ENCODE data around the gene EHMT1.

Gene EHMT1

DNA sequence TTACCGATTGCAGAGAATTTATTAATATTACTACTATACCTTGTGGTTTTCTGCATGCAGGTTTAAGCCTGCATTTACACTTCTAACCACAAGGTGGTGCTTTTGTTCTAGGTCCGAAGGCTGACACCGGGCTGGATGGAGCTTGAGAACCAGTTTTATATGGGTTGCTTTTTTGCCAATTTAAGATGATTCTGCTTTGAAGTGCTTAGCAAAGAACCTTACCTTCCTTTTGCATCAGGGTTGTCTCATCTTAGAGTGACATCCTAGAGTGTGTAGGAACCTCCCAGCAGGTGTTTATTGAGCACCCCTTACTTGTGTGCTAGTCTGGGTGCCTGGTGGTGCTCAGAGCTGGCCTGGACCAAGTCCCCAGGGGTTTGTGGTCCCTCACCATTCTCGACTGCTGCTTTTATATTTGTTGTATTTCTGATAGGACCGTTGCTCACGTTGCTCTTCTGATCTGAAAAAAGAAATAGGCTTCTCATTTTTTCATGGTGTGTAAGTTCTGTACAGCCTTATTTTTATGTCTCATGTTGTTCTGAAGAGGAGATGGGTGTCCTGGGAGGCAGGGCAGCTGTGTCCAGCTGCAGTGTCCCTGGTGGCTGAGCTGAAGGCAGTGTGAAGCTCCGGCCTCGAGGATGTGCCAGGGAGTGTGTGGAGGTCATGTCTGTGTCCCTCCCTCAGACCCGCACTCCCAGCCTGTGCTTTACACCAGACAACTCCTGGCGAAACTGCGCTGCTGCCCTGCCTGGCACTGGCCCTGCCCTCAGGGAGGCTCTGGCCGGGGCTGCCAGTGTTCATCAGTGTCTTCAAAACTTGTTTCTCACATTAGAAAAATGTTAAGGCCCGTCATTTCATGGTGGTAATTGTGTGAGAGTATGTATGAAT is 54.3 kb downstream of the EHMT1 start:
- TF ChIP-seq, protein P1, sequence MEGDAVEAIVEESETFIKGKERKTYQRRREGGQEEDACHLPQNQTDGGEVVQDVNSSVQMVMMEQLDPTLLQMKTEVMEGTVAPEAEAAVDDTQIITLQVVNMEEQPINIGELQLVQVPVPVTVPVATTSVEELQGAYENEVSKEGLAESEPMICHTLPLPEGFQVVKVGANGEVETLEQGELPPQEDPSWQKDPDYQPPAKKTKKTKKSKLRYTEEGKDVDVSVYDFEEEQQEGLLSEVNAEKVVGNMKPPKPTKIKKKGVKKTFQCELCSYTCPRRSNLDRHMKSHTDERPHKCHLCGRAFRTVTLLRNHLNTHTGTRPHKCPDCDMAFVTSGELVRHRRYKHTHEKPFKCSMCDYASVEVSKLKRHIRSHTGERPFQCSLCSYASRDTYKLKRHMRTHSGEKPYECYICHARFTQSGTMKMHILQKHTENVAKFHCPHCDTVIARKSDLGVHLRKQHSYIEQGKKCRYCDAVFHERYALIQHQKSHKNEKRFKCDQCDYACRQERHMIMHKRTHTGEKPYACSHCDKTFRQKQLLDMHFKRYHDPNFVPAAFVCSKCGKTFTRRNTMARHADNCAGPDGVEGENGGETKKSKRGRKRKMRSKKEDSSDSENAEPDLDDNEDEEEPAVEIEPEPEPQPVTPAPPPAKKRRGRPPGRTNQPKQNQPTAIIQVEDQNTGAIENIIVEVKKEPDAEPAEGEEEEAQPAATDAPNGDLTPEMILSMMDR (IDR thresholded peaks at IDR 0.05): peak; percentile 66 to 87
- no peak overlapping the region for H3K4me3 ChIP-seq
- H3K9me3 ChIP-seq: no peaks in the 10 kb centered on the region
- peaks cover 0 to 12% (median 0%) of the 10 kb centered on the region in 3 donors for H3K36me3 ChIP-seq
- H3K27me3 ChIP-seq: no peaks in the 10 kb centered on the region
- intact Hi-C loops (cut with DNase I; ENCODE audit: low total_unique reads): no loop called here
- peaks cover 0 to 31% (median 13%) of the 10 kb centered on the region in 4 donors for H3K4me1 ChIP-seq
- DNase-seq: peak; percentile 50 to 63
- H3K27ac ChIP-seq: no peak overlapping the region

DNA sequence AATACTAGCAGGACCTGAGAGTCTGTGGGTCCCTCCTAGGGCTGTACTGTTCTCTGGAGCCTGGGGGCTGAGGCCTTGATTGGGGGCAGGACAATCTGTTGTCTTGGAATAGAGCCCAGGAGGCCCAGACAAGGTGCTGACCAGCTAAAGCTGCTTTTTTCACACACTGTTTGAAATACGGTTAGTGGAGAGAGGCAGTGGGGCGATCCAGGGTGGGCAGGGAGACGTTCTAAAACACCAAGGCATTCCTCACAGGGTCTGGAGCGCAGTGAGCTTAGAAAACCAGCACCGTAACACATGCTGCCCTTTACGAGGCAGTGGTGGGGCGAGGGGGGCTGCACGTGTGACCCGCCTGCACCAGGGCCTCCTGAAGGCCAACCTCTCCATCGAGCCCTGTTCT is 55.1 kb downstream of the EHMT1 start:
- Histone ChIP-seq H3K36me3 (peaks cover 0 to 19% (median 0%) of the 10 kb centered on the region in 3 donors), H3K9me3 (no peaks in the 10 kb centered on the region), H3K4me1 (peaks cover 0 to 31% (median 13%) of the 10 kb centered on the region in 4 donors), H3K27me3 (no peaks in the 10 kb centered on the region), H3K27ac (no peak overlapping the region), H3K4me3 (no peak overlapping the region)
- intact Hi-C loops (cut with DNase I; ENCODE audit: low total_unique reads): no loop called here
- TF ChIP-seq, protein P1 (IDR thresholded peaks at IDR 0.05): no peak
- peak in 1 of 2 donors; percentile 17 for DNase-seq

DNA sequence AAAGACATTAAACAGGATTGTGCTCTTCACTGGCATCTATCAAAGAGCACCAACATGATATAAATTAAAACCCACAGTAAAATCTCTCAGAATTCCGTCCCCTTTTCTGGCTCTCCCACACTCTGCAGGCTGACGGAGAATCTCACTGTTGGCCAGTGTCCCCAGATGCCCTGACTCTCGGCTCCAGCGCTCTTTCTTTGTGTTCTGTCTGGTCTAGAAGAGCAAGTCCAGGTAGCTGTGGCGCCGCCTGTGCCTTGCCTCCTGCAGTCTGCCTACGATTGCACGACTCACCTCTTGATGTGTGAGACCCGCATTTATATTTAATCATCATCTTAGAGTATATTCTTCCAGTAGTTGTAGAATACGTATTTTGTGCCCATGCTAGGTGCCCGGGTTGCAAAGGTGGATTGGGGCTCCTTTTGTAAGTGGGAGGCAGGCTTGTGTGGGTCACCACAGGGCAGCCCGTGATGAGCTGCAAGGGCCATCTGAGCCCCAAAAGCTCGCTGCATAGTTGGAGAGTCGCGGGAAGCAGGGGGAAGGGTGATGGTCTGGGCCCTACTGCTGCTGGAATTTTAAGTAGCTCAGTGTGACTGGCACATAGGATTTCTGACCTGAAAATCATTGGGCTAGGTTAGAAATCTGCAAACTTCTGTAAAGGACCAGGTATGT is 55.6 kb downstream of the EHMT1 start:
- Histone ChIP-seq H3K27ac (no peak overlapping the region), H3K9me3 (no peaks in the 10 kb centered on the region), H3K36me3 (peaks cover 0 to 19% (median 0%) of the 10 kb centered on the region in 3 donors), H3K4me3 (no peak overlapping the region), H3K4me1 (peaks cover 0 to 31% (median 13%) of the 10 kb centered on the region in 4 donors), H3K27me3 (no peaks in the 10 kb centered on the region)
- intact Hi-C loops (cut with DNase I; ENCODE audit: low total_unique reads): no loop called here
- TF ChIP-seq, protein P1 (IDR thresholded peaks at IDR 0.05): no peak
- peak in 1 of 2 donors; percentile 40 for DNase-seq

DNA sequence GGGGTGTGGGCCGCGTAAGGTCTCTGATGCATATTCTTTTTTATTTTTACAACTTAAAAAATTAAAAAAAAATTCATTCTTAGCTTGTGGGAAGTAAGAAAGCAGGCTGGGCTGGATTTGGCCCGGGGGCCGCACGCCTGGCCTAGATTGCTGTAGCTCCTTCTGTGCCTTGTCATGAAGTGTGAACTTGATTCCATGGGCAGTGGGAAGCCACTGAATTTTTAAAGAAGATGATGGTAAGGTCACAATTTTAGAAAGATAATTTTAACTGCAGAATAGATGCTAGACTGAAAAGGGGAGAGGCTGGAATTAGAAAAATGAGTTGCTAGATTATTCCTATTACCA is 56.1 kb downstream of the EHMT1 start:
- H3K36me3 ChIP-seq: peaks cover 0 to 18% (median 0%) of the 10 kb centered on the region in 3 donors
- peak in 1 of 2 donors; percentile 25 for DNase-seq
- H3K9me3 ChIP-seq: no peaks in the 10 kb centered on the region
- intact Hi-C loops (cut with DNase I; ENCODE audit: low total_unique reads): no loop called here
- no peak overlapping the region for H3K27ac ChIP-seq
- TF ChIP-seq, protein P1 (IDR thresholded peaks at IDR 0.05): no peak
- no peaks in the 10 kb centered on the region for H3K27me3 ChIP-seq
- no peak overlapping the region for H3K4me3 ChIP-seq
- H3K4me1 ChIP-seq: peaks cover 0 to 27% (median 13%) of the 10 kb centered on the region in 4 donors

DNA sequence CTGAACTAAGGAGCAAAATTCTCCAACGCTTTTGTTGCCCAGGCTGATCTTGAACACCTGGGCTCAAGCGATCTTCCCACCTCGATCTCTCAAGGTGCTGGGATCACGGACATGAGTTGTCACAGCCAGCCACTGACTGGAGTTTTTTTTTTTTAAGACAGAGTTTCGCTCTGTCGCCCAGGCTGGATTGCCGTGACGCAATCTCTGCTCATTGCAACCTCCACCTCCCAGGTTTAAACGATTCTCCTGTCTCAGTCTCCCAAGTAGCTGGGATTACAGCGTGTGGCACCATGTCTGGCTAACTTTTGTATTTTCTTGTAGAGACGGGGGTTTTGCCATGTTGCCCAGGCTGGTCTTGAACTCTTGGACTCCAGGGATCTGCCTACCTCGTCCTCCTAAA is 58.2 kb downstream of the EHMT1 start:
- TF ChIP-seq, protein P1 (IDR thresholded peaks at IDR 0.05): no peak
- no peaks in the 10 kb centered on the region for H3K9me3 ChIP-seq
- H3K36me3 ChIP-seq: peaks cover 0 to 18% (median 0%) of the 10 kb centered on the region in 3 donors
- H3K27ac ChIP-seq: no peak overlapping the region
- no peak overlapping the region for H3K4me3 ChIP-seq
- DNase-seq: no peak
- intact Hi-C loops (cut with DNase I; ENCODE audit: low total_unique reads): no loop called here
- no peaks in the 10 kb centered on the region for H3K27me3 ChIP-seq
- peaks cover 0 to 33% (median 18%) of the 10 kb centered on the region in 4 donors for H3K4me1 ChIP-seq

All from tibial artery (tissue), 4 donors.